Measurements from ENCODE around the gene SLC19A2. TPM values are rescaled to one million over a fixed set of nuclear protein-coding genes. Genes with fewer than 3 reads are reported as not detected.

The SLC19A2 gene
- total RNA-seq = 6.0 and 8.5 TPM in 2 replicates

DNA sequence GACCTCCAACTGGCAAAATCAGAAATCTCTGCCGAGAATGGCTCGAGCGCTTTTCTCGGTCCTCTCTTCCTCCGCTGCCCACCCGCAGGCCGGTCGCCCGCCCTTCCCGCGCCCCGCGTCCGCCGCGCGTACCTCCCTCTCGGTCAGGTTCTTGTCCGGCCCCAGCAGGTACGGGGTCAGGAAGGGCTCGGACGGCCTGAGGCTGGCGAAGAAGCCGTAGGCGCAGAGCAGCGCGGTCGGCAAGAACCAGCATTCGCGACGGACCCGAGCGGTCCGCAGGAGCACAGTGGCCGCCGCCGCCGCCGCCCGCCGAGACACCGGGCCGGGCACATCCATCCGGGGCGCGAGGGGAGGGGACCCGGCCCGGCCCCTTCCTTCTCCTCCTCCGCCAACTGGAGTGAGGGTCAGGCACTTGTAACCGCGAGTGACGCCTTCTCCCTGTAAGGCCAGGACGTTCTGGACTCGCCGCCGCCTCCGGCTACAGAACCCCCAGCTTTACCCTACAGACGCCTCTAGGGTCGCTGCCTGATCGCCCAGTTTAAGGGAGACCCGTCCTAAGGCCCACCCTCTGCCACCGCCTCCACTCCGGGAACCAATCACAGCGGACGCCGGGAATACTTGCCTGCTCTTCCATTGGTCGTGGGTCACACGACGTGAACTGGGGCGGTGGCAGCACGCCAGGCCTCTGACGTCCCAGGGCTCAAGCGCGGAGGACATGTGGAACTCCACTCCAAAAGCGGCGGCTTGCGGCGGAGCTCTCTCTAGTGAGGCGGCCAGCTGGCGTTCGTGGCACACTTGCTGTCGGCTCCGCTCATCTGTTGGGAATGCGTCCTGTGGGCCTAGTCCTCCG is at the start of gene SLC19A2:
Gene SLC19A2, minus strand, starts transcription at position 514 of the 850 bp plus-strand sequence. Its CDS starts 178 bp downstream, at position 336.

DNA sequence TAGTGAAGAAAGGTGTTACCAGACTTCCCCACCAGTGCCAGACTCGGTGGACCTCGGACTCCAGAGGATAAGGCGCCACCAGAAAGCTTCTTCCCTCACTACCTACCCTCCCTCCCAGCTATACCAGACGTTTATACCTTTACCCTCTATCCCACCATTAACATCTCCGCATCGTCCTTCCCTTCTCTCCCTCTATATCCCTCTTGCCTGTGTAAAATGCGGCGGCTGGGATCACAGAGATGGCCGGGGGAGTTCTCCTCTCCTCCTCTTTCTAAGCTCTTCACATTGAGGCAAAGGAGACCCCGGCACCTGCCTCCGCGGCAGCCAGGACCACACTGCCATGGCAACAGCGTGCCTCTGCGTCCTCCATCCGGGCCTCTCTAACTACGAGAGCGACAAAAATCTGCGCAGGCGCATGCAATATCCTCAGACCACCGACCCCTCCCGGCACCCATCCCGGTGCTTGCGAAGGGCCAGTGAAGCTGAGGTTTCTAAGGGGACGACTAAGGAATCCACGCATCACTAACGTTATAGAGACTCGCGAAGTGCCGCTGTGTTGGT is 58.6 kb downstream of the SLC19A2 start, which contains the start of gene CCDC181:
Gene CCDC181, minus strand, starts transcription at position 394 of the 561 bp plus-strand sequence. CDS start 2,547 bp downstream, outside the sequence.

Other genes starting within 250 kb of the SLC19A2 start
- 19.8 and 20.3 TPM in 2 replicates for gene NME7, start 118.1 kb downstream of the SLC19A2 start, total RNA-seq
- 17.6 and 23.2 TPM in 2 replicates for gene BLZF1, start 117.7 kb downstream of the SLC19A2 start, total RNA-seq
- 0.09 TPM in 2 replicates for gene CCDC181, start 58.5 kb downstream of the SLC19A2 start, total RNA-seq
- gene F5, start 100.5 kb upstream of the SLC19A2 start, total RNA-seq = under 0.01 TPM in 1 of 2 replicates, not detected in the other
- 0.47 and 4.1 TPM in 2 replicates for gene SELP, start 144.2 kb upstream of the SLC19A2 start, total RNA-seq
- gene SELL, start 225.7 kb upstream of the SLC19A2 start, total RNA-seq = 0.56 and 2.1 TPM in 2 replicates
- 3.2 and 5.4 TPM in 2 replicates for gene SELE, start 248.1 kb upstream of the SLC19A2 start, total RNA-seq